ENCODE data around the gene TRAF2.

DNA sequence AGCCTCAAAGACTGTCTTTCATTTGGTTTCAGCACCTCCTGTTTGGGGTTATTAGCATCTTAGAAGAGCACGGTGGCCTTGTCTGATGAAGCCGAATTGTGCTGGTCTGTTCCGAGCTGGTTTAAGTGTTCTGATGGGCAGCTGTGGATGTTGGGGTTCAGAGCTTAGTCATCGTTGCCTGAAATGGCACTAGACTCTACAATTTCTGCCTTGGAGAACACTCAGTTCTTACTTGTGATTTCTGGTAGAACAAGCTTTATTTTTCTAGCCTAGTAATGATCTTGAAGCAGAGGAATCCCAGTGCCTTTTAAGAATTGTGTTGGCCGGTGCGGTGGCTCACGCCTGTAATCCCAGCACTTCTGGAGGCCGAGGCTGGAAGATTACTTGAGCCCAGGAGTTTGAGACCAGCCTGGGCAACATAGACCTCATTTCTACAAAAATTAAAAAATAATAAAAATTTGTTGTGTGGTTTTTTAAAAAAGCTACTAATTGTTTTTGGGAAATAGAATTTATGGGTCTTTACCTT lies 50.4 kb downstream of the TRAF2 start:
- TF ChIP-seq CTCF (IDR thresholded peaks at IDR 0.05; ENCODE audit: low read depth, low read length, missing input control) (no peak), EGR1 (IDR thresholded peaks at IDR 0.05; ENCODE audit: low read depth in 2 of 2) (no peak), RAD21 (IDR thresholded peaks at IDR 0.05) (no peak), TAF1 (conservative IDR thresholded peaks at IDR 0.05) (no peak), RXRA (IDR thresholded peaks at IDR 0.05) (no peak), MAX (IDR thresholded peaks at IDR 0.05) (no peak)
